Activated gamma-delta T cell (primary cell): Measurements from ENCODE around the gene CD177.
"Not testable (repeated sequence)": the region's sequence is repeated elsewhere in the genome, so short reads cannot be mapped to it uniquely, and the experiment has no call there.

Source experiments
- DNase-seq: peaks from one replicate; lab custom pipeline; 2025; lab: John Stamatoyannopoulos, UW

CD177 gene

DNA sequence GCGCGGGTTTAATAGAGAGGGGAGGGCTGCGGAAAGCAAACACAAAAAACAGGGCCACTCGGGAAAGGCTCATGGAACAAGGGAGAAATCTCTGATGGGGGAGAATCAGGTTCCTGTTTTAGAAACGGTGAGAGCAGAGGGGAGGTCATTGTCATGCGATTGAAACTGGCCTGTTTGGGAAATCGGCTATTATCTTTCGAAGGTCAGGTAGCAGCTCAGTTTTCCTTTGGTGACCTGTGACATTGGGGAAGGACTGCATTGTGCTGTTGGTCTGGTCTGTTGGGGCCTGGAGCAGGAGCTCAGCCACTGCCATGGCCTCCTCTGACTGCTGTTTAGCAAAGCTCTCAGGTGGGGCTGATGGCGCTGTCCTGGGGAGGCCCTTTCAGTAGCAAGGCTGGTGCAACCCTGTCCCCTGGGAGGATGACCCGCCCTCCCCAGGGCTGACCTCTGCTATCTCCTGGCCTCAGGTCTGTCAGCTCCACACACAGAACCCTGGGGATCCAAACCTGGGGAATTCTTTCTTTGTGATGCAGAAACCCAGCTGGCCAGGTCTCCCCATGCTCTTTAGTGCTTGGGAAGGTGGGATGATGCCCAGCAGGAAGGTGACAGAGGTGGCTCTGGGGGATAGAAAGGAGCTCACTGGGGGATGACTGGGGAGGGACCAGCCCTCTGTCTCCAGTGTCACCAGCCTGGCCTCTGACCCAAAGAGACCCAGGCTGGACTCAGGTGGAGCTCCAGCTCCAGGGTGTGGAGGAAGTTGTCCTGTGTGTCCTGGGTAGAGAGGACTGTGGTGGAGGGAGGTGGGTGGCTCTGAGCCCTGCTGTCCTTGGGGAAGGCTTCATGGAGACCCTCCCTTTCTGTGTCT lies 21.2 kb upstream of the CD177 start:
- no peak for DNase-seq

DNA sequence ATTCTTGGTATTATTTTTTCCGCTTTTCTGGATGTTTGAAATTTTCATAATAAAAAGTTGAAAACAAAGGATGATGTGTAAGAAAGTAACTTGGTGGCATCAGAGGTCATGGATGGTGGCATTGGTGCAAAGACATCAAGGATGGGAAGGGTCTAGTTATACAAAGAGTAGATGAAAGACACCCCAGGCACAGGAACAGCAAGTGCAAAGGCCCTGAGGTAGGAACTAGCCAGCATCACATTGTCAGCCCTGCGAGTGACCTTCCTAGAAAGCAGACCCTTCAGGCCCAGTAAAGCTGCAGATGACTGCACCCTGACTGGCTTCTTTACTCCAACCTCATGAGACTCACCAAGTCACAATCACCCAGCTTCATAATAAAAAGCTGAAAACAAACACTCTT lies 17.0 kb upstream of the CD177 start:
- DNase-seq: not testable (repeated sequence)

GRCh38 chr19:43337737-43338136 lies 15.7 kb upstream of the CD177 start:
- DNase-seq: no peak

- DNase-seq: no peak
Observed at GRCh38 chr19:43338530-43338929, 15.0 kb upstream of the CD177 start.

DNA sequence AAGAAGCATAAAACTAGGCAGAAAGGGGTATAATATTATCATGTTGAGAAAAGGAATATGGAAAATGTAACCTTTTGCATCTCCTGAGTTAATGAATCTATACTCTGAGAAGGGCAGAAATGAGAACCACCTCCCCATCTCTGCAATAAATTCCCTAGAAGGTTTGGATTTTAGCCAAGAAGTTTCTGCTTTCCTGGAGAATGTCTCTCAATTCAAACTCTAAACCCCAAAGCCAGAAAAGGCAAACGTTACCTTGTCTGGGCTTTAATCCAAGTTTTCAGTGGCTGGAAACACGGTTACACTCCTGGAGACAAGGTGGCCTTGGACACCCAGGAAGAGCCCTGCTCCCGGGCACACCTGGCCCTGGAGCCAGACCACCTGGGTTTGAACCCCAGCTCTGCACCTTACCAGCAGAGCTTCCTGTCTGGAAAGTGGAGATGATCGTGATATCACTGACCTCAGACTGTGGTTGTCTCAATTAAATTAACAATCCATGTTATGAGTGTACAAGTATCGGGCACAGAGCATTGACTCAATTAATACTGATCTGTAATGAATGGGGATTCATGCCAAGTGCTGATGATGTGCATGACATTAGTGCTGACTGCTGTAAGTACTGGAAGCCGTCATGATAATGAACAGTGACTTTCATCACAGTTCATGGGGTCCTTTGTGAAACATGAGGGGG lies 14.1 kb upstream of the CD177 start:
- not testable (repeated sequence) for DNase-seq

DNA sequence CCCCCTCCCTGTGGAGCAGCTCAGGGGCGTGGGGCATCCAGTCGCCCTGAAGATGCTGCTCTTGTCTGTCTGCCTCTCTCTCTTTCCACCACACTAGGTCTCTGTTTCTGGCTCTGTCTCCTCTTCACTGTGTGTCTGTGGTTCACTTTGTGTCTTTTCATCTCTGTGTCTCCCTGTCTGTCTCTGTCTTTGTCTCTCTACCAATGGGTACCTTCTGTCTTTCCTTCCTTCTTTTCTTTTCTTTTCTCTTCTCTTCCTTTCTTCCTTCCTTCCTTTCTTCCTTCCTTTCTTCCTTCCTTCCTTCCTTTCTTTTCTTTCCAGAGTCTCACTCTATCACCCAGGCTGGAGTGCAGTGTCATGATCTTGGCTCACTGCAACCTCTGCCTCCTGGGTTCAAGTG lies 13.4 kb upstream of the CD177 start:
- not testable (repeated sequence) for DNase-seq

DNA sequence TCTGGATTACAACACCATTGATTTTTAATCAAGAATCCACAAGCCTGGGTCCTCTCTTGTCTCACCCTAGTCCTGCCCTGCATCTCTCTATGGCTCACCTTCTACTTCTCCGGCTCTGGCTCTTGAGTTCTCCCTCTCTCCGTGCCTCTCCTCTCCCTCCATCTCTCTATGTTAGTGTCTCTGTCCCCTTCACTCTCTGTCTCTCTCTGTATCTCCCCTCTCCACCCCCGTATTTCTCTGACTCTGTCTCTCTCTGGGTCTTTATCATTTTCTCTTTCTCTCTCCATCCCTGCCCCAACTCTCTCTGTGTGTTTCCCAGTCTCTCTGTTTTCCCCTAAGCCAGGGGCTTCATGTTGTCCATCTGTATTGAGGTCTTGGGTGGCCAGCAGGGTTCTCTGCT lies 12.4 kb upstream of the CD177 start:
- DNase-seq: not testable (repeated sequence)

DNA sequence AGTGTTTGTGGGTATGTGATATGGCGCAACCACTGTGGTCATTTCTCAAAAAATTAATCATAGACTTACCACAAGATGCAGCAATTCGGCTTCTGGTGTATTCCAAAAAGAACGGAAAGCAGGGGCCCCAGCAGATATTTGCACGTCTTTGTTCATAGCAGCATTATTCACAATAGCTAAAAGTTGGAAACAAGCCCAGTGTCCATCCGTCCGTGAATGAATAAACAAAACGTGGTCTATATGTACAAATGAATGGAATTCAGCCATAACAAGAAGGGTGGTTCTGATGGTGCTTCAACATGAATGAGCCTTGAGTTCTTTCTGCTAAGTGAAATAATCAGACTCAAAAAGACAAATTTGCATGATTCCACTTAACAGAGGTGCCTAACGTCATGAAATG lies 11.4 kb upstream of the CD177 start:
- DNase-seq: not testable (repeated sequence)

DNA sequence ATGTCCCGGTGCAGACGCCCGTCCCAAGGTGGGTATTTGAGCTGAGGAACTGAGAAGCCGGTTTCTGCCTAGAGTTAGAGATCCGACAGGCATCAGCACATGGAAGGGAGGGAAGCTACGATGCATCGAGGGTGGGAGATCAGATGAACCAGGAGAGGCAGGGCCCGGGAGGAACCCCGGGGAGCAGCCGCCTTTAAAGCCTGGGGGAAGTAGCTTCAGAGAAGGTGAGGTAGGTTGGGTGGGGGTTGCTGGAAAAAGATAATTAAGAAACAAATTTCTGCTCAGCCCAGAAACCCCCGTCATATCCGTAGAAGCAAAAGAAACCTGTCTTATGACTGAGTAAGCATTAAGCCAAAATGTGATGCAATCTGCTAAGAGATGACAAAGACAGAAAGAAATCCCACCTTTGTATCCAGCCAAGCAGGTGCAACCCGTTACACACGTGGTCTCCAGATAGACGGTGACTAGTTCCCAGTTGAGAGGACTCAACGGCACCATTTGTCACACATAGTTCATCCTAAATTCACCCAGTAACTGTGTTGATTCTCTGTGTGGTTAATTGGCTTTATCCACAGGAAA lies 9.1 kb upstream of the CD177 start:
- not testable (repeated sequence) for DNase-seq

DNA sequence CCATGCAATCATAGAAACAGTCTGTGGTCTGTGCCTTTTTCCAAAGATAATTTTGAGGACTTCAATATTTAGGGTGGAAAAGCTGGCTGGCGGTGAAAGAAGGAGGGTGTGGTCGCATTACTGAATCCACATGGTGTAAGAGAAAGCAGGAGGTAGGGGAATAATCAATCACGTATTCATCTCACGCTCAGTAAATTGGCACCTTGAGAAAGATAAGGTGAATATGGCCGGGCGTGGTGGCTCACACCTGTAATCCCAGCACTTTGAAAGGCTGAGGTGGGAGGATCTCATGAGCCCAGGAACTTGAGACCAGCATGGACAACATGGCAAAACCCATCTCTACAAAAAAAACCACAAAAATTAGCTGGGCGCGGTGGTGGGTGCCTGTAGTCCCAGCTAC lies 3.7 kb upstream of the CD177 start:
- not testable (repeated sequence) for DNase-seq

GRCh38 chr19:43351998-43352746 lies 1.3 kb upstream of the CD177 start:
- no peak for DNase-seq

DNA sequence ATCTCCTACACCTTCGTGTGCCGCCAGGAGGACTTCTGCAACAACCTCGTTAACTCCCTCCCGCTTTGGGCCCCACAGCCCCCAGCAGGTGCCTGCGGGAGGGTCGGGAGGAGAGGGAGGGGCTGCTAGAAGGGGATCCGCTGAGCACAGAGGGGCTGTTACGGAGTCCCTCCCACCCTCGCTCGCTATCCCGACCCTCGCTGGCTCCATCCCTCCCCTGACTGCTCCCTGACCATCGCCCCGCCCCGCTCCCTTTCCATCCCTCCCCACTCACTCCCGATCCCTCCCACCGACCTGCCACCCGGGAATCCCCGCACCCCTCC lies 780 bp downstream of the CD177 start:
- DNase-seq: no peak

DNA sequence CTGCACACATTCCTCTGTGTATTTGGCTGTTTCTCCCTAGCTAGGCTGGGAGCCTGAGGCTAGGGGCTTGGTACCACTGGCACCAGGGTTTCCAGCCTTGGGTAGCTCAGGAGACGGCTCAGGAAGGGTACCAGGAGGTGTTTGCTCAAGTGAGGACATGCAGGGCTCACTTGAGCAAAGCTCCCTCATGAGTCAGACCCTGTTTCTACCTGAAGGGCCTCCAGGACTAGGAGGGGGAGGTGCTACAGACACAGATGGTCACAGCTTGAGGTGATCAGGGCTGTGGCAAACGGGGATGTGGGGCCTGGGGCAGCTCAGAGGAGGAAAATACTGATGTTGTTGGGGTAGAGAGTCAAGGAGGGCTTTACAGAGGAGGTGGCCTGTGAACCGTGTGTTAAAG lies 3.3 kb downstream of the CD177 start:
- not testable (repeated sequence) for DNase-seq

- DNase-seq: no peak
Observed at GRCh38 chr19:43362179-43362578, 8.7 kb downstream of the CD177 start.

DNA sequence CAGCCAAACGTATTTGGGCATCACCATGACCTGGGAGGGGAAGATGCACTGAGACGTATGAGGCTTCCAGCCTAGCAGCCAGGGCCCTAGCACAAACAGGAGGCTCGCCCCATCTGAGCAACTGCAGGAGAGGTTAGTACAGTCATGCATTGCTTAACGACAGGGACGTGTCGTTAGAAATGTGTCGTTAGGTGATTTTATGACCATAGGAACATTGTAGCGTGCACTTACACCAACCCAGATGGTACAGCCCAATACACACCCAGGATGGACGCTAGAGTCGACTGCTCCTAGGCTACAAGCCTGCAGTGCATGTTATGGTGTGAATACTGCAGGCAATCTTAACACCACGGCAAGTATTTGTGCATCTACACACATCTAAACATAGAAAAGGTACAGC lies 9.3 kb downstream of the CD177 start:
- no peak for DNase-seq

DNA sequence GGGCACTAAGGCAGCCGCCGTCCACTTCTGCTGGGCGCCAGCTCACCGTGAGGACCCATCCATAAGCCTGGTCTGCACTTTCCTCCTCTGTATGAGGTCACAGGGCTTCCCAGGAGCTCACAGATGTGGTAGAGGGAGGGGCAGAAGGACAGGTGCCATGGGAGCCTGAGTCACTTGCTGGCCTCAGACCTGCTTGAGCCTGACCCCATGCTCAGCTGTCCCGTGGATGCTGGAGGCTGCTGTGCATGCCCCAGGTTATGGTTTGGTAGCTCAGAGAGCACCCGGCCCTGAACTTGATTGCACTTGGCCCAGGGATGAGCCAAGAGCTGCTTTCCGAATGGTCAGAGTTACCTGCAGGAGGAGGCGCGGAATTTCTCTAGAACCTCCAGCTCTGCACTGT lies 12.2 kb downstream of the CD177 start:
- DNase-seq: not testable (repeated sequence)

DNA sequence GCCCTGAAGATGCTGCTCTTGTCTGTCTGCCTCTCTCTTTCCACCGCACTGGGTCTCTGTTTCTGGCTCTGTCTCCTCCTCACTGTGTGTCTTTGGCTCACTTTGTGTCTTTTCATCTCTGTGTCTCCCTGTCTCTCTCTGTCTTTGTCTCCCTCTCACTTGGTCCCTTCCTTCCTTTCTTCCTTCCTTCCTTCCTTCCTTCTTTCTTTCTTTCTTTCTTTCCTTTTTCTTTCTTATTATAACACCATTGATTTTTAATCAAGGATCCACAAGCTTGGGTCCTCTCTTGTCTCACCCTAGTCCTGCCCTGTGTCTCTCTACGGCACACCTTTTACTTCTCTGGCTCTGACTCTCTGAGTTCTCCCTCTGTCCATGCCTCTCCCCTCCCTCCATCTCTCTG lies 14.3 kb downstream of the CD177 start:
- DNase-seq: no peak

DNA sequence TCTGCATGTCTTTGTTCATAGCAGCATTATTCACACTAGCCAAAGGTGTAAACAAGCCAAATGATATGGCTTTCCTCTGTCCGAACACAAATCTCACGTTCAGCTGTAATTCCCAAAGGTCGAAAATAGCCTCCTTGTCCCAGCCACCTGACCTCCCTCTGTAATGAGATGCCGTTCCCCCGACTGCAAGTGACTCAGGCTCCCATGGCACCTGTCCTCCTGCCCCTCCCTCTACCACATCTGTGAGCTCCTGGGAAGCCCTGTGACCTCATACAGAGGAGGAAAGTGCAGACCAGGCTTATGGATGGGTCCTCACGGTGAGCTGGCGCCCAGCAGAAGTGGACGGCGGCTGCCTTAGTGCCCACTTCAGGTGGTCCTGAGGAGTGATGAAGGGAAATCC lies 15.4 kb downstream of the CD177 start:
- not testable (repeated sequence) for DNase-seq

DNA sequence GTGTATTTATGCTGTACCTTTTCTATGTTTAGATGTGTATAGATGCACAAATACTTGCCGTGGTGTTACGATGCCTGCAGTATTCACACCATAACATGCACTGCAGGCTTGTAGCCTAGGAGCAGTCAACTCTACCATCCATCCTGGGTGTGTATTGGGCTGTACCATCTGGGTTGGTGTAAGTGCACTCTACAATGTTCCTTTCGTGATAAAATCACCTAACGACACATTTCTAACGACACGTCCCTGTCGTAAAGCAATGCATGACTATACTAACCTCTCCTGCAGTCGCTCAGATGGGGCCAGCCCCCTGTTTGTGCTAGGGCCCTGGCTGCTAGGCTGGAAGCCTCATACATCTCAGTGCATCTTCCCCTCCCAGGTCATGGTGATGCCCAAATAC lies 18.4 kb downstream of the CD177 start:
- no peak for DNase-seq

GRCh38 chr19:43372462-43372861 lies 19.0 kb downstream of the CD177 start:
- DNase-seq: no peak

GRCh38 chr19:43377624-43378023 lies 24.1 kb downstream of the CD177 start:
- DNase-seq: not testable (repeated sequence)

DNA sequence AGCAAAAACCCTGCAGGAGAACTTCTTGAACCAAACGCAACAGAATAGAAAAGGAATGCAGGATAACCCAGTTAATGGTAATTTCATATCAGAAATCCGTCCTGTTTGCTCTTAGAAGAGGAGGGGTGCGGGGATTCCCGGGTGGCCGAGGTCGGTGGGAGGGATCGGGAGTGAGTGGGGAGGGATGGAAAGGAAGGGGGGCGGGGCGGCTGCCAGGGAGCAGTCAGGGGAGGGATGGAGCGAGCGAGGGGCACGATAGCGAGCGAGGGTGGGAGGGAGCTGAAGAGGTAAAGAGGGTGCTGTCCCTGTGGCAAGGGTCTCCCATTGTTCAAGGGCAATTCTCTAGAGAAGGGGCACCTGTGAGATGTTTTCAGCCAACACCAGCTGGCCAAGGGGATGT lies 26.5 kb downstream of the CD177 start:
- no peak for DNase-seq
